Cardiac muscle cell (in vitro differentiated cells and primary cell): ENCODE results near the gene DGKA. TPM values are rescaled to one million over a fixed set of nuclear protein-coding genes. Genes with fewer than 3 reads are reported as not detected.
A peak's percentile ranks its signal among the peaks of the same experiment; 100 is the strongest.

Experiments
- DNase-seq, 2 donors: peaks; one replicate each; pipeline versions ENCODE4 v3.0.0 to v3.0.0-alpha.2; 2010 to 2017; ENCODE audit warnings: low read depth in 1 of 2, low spot score in 1 of 2
- H3K27ac ChIP-seq: fragments of 200-600 bp; sonication (generic); 2 replicates; pipeline ENCODE4 v1.5.1; 2016
- H3K27me3 ChIP-seq: fragments of 200-600 bp; sonication (generic); 2 replicates; pipeline ENCODE4 v1.6.0; 2016; ENCODE audit warnings: control low read depth
- H3K36me3 ChIP-seq: fragments of 200-600 bp; sonication (generic); 2 replicates; pipeline ENCODE4 v1.5.1; 2016; ENCODE audit warnings: control low read depth
- H3K4me1 ChIP-seq: fragments of 200-600 bp; sonication (generic); 2 replicates; pipeline ENCODE4 v1.8.1; 2017; ENCODE audit warnings: low read depth, mild to moderate bottlenecking, mixed run types
- H3K4me3 ChIP-seq: fragments of 200-600 bp; sonication (generic); 2 replicates; pipeline ENCODE4 v1.5.1; 2016; ENCODE audit warnings: mild to moderate bottlenecking
- H3K9me3 ChIP-seq: fragments of 200-600 bp; sonication (generic); 2 replicates; pipeline ENCODE4 v1.5.1; 2017; ENCODE audit warnings: low read depth, mild to moderate bottlenecking, control low read depth
- polyA plus RNA-seq: library from polyadenylated mRNA; unstranded; fragments of >200 nt; fragmentation: Nextera tagmentation; extraction: Ambion mirVana; gene quantifications from 2 replicates; pipeline ENCODE4 v1.2.1, GENCODE V29; 2016
- total RNA-seq: library from RNA; depleted of rRNA; stranded (reverse); fragments of >200 nt; gene quantifications from 2 replicates; pipeline ENCODE4 v1.2.3, GENCODE V29; 2016
- TF ChIP-seq, protein P1 (sequence below): IDR thresholded peaks from 2 replicates; pipeline ENCODE4 v1.5.1; 2012; ENCODE audit warnings: low read depth, mild to moderate bottlenecking, low read length

Gene DGKA
- total and polyA plus RNA-seq, 2 experiments from 2014 or later = 28.6 to 34.4 TPM

DNA sequence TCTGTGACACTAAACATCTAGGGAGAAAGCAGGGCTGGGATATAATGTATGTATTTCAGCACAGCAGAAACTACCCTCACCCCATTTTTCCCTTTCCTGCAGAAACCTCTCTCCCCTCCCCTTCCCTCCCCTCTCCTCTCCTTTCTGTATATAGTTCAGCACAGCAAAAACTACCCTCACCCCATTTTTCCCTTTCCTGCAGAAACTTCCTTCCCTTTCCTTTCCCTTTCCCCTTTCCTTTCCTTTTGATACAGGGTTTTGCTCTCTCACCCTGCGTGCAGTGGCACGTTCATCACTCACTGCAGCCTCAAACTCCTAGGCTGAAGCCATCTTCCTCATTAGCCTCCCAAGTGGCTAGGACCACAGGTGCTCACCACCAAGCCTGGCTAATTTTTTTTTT is 32.8 kb downstream of the DGKA start:
- Histone ChIP-seq H3K9me3 (no peaks in the 10 kb centered on the region), H3K4me3 (no peak overlapping the region), H3K27me3 (no peaks in the 10 kb centered on the region), H3K27ac (no peak overlapping the region), H3K36me3 (no peaks in the 10 kb centered on the region), H3K4me1 (peaks cover 15% of the 10 kb centered on the region)
- TF ChIP-seq, protein P1, sequence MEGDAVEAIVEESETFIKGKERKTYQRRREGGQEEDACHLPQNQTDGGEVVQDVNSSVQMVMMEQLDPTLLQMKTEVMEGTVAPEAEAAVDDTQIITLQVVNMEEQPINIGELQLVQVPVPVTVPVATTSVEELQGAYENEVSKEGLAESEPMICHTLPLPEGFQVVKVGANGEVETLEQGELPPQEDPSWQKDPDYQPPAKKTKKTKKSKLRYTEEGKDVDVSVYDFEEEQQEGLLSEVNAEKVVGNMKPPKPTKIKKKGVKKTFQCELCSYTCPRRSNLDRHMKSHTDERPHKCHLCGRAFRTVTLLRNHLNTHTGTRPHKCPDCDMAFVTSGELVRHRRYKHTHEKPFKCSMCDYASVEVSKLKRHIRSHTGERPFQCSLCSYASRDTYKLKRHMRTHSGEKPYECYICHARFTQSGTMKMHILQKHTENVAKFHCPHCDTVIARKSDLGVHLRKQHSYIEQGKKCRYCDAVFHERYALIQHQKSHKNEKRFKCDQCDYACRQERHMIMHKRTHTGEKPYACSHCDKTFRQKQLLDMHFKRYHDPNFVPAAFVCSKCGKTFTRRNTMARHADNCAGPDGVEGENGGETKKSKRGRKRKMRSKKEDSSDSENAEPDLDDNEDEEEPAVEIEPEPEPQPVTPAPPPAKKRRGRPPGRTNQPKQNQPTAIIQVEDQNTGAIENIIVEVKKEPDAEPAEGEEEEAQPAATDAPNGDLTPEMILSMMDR = no peak
- DNase-seq = no peak

DNA sequence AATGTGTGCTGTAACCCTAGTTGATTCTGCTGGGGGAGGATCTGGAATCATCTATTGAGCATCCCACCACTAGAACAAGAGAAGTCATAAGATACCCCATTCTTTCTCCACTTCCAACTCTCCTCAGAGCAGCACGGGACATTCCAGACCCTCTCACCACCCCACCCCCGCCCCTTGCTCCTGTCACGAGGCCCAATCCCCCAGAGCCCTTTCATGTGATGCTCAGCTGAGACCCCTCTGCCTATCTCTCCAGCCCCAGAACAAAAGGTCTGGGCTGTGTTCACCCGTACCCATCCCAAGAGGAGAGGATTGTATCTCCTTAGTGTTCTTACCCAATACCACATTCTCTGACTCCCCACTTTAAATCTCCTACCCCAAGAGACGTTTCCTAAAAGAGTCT is 34.3 kb downstream of the DGKA start:
- no peaks in the 10 kb centered on the region for H3K27me3 ChIP-seq
- no peak overlapping the region for H3K4me3 ChIP-seq
- no peaks in the 10 kb centered on the region for H3K9me3 ChIP-seq
- peak overlapping the region; percentile 74 for H3K27ac ChIP-seq
- TF ChIP-seq, protein P1 = no peak
- H3K36me3 ChIP-seq = no peaks in the 10 kb centered on the region
- no peak for DNase-seq
- peaks cover 12% of the 10 kb centered on the region for H3K4me1 ChIP-seq

DNA sequence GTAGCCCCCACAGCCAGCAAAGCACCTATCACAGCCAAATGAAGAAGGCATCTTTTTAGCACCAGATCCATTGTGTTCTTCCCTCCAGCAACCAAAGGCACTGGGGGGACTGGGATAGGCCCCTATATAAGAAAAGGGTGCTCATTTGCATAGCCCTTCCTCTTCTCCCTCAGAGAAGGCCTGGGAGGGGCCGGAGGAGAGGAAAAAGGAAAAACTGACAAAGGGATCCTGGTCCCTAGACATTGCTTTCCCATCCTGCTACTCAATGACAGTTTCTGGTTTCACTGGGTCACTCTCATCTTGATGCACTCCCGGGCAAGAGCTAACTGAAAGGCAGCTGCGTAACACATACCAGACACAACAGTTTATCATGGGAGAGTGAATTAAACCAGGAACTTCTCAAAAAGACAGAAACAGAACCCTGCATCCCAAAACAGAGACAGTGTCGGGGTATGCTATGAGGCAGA is 35.0 kb downstream of the DGKA start, which contains the start of gene PMEL:
TSS of gene PMEL (minus strand) at position 102 of the 467 bp plus-strand sequence. CDS start at position 71, 31 bp downstream.
- H3K9me3 ChIP-seq = no peaks in the 10 kb centered on the region
- peak in 1 of 2 donors; percentile 11 for DNase-seq
- peak within 1 kb of the TSS; percentile 74 for H3K27ac ChIP-seq
- TF ChIP-seq, protein P1 = no peak
- peaks cover 11% of the 10 kb centered on the region for H3K4me1 ChIP-seq
- no peaks in the 10 kb centered on the region for H3K27me3 ChIP-seq
- peak within 1 kb of the TSS; percentile 67 for H3K4me3 ChIP-seq
- no peaks in the 10 kb centered on the region for H3K36me3 ChIP-seq

DNA sequence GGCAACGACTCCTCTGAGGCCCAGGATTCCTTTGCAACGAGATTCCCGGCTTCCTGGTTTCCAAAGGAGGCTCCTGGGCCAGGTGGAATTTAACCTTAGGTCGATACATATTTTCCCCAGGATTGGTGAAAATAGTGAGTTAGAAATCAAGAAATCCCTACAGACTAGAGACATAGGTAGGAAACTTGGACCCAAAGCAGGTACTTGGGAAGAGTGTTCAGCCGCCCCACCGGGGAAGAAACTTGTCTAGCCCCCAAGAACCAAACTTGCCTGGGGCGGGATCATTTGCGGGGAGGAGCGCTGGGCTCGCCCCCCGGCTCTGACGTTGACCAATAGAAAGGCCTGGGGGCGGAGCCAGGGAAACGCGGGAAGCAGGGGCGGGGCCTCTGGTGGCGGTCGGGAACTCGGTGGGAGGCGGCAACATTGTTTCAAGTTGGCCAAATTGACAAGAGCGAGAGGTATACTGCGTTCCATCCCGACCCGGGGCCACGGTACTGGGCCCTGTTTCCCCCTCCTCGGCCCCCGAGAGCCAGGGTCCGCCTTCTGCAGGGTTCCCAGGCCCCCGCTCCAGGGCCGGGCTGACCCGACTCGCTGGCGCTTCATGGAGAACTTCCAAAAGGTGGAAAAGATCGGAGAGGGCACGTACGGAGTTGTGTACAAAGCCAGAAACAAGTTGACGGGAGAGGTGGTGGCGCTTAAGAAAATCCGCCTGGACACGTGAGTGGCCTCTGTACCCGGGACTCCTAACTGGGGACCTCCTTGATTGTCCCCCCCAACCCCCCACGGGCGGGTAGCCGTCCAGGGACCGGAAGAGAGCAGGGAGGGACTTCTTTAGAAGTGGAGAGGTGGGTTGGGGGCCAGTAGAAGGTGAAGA is 35.7 kb downstream of the DGKA start, which contains the start of gene CDK2:
TSS of gene CDK2 (plus strand) at position 423 of the 874 bp plus-strand sequence. CDS start at position 602, 179 bp downstream.
- Histone ChIP-seq H3K27me3 (no peaks in the 10 kb centered on the region), H3K4me1 (peaks cover 11% of the 10 kb centered on the region), H3K27ac (peak within 1 kb of the TSS; percentile 74), H3K36me3 (no peaks in the 10 kb centered on the region), H3K4me3 (peak within 1 kb of the TSS; percentile 67), H3K9me3 (no peaks in the 10 kb centered on the region)
- peak; percentile 81 to 95 for DNase-seq
- TF ChIP-seq, protein P1 = no peak

DNA sequence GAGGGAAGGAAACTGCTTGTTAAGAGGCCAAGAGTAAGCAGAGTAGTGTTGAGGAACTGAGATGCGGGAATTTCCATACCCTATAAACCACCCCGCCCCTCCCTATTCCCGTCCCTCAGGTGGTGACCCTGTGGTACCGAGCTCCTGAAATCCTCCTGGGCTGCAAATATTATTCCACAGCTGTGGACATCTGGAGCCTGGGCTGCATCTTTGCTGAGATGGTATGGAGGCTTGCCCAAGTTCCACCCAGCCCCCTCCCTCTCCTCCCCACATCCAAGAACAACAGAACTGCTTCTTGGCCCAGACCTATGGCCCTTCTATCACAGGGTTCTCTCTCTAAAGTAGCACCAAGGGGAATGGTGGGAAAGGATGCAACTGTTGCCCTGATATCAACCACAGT is 38.4 kb downstream of the DGKA start:
- no peak for DNase-seq
- Histone ChIP-seq H3K4me3 (no peak overlapping the region), H3K36me3 (no peaks in the 10 kb centered on the region), H3K27me3 (no peaks in the 10 kb centered on the region), H3K27ac (no peak overlapping the region), H3K4me1 (peaks cover 11% of the 10 kb centered on the region), H3K9me3 (no peaks in the 10 kb centered on the region)
- TF ChIP-seq, protein P1 = no peak
